Measurements from ENCODE around the gene EYA2.
A peak's percentile ranks its signal among the peaks of the same experiment; 100 is the strongest.

The EYA2 gene

GRCh38 chr20:47215653-47216397 lies 321.2 kb downstream of the EYA2 start:
- DNase-seq = no peak

GRCh38 chr20:47216819-47217410 lies 322.3 kb downstream of the EYA2 start:
- DNase-seq = no peak

GRCh38 chr20:47217482-47218446 lies 323.1 kb downstream of the EYA2 start:
- DNase-seq = no peak

- DNase-seq = peak; percentile 74
These were observed 325.5 kb downstream of the EYA2 start for GRCh38 chr20:47220161-47220582.

GRCh38 chr20:47221036-47221625 lies 326.5 kb downstream of the EYA2 start:
- no peak for DNase-seq

- DNase-seq = peak; percentile 24
These were observed 328.0 kb downstream of the EYA2 start for GRCh38 chr20:47222468-47223119.

GRCh38 chr20:47223896-47224295 lies 329.3 kb downstream of the EYA2 start:
- DNase-seq = no peak

- no peak for DNase-seq
These were observed 329.7 kb downstream of the EYA2 start for GRCh38 chr20:47224300-47224791.

- no peak for DNase-seq
These were observed 330.2 kb downstream of the EYA2 start for GRCh38 chr20:47224857-47225256.

GRCh38 chr20:47225458-47225857 lies 330.8 kb downstream of the EYA2 start:
- no peak for DNase-seq

- DNase-seq = no peak
These were observed 332.5 kb downstream of the EYA2 start for GRCh38 chr20:47227119-47227518.

GRCh38 chr20:47227576-47227975 lies 332.9 kb downstream of the EYA2 start:
- DNase-seq = no peak

GRCh38 chr20:47228654-47229053 lies 334.0 kb downstream of the EYA2 start:
- DNase-seq = no peak

GRCh38 chr20:47230811-47231256 lies 336.2 kb downstream of the EYA2 start:
- DNase-seq = no peak

- no peak for DNase-seq
These were observed 336.9 kb downstream of the EYA2 start for GRCh38 chr20:47231382-47232039.

- no peak for DNase-seq
These were observed 337.9 kb downstream of the EYA2 start for GRCh38 chr20:47232518-47232917.

GRCh38 chr20:47233333-47234188 lies 338.9 kb downstream of the EYA2 start:
- no peak for DNase-seq

- no peak for DNase-seq
These were observed 340.5 kb downstream of the EYA2 start for GRCh38 chr20:47235111-47235510.

- no peak for DNase-seq
These were observed 341.4 kb downstream of the EYA2 start for GRCh38 chr20:47235853-47236638.

- no peak for DNase-seq
These were observed 341.9 kb downstream of the EYA2 start for GRCh38 chr20:47236639-47236900.
